GM18951 (cell line): ENCODE measurements around the gene NASP.

ENCODE experiments used
- POLR2A ChIP-seq: IDR thresholded peaks from 4 replicates; pipeline ENCODE4 v1.6.1; 2011; ENCODE audit warnings: mild to moderate bottlenecking; ENCODE audit not compliant: insufficient read length, insufficient read depth; ENCODE audit errors: extremely low read depth
- in situ Hi-C: fragments of 300-500 bp; cut with MboI; formaldehyde crosslinking; loops from one replicate; pipeline ENCODE4 v1.12.0; 2022; ENCODE audit warnings: low sequenced_read_pairs, mixed read lengths, inconsistent platforms; ENCODE audit not compliant: unreplicated experiment

The NASP gene

GRCh38 chr1:45643321-45643720 lies 59.5 kb downstream of the NASP start:
- no peak for TF ChIP-seq POLR2A
- in situ Hi-C loops: no loop called here

GRCh38 chr1:45643978-45644377 lies 60.1 kb downstream of the NASP start:
- in situ Hi-C loops: no loop called here
- TF ChIP-seq POLR2A: no peak

GRCh38 chr1:45644661-45645060 lies 60.8 kb downstream of the NASP start:
- no peak for TF ChIP-seq POLR2A
- in situ Hi-C loops: no loop called here

GRCh38 chr1:45647248-45648021 lies 63.6 kb downstream of the NASP start:
- TF ChIP-seq POLR2A: no peak
- in situ Hi-C loops: no loop called here

GRCh38 chr1:45654540-45655280 lies 70.9 kb downstream of the NASP start:
- TF ChIP-seq POLR2A: no peak
- in situ Hi-C loops: no loop called here

- TF ChIP-seq POLR2A: no peak
- in situ Hi-C loops: no loop called here
Measured at GRCh38 chr1:45656573-45657226, 72.9 kb downstream of the NASP start.

- in situ Hi-C loops: no loop called here
- TF ChIP-seq POLR2A: no peak
Measured at GRCh38 chr1:45658171-45658570, 74.3 kb downstream of the NASP start.

- no peak for TF ChIP-seq POLR2A
- in situ Hi-C loops: no loop called here
Measured at GRCh38 chr1:45659222-45659621, 75.4 kb downstream of the NASP start.

- TF ChIP-seq POLR2A: no peak
- in situ Hi-C loops: no loop called here
Measured at GRCh38 chr1:45660336-45660735, 76.5 kb downstream of the NASP start.

- in situ Hi-C loops: no loop called here
- no peak for TF ChIP-seq POLR2A
Measured at GRCh38 chr1:45666836-45667235, 83.0 kb downstream of the NASP start.

GRCh38 chr1:45667321-45668111 lies 83.7 kb downstream of the NASP start:
- in situ Hi-C loops: no loop called here
- TF ChIP-seq POLR2A: no peak
